NB4 (cell line): ENCODE measurements around the gene WRAP53.
A peak's percentile ranks its signal among the peaks of the same experiment; 100 is the strongest.

Source experiments
- DNase-seq: peaks from one replicate; pipeline ENCODE4 v3.0.0; 2010; ENCODE audit warnings: low read depth
- H3K4me3 ChIP-seq: one replicate; pipeline ENCODE4 v1.5.1; 2011; ENCODE audit warnings: mild to moderate bottlenecking, low read depth, low read length, moderate library complexity
- CTCF ChIP-seq: IDR thresholded peaks from one replicate; pipeline ENCODE4 v1.5.1; 2012; ENCODE audit warnings: low read depth, low read length
- MYC ChIP-seq: IDR thresholded peaks from 2 replicates; pipeline ENCODE4 v1.6.1; 2011; ENCODE audit warnings: low read depth, low read length
- POLR2A ChIP-seq: IDR thresholded peaks from 2 replicates; pipeline ENCODE4 v1.6.1; 2011; ENCODE audit warnings: mild to moderate bottlenecking; ENCODE audit not compliant: insufficient read length; ENCODE audit errors: extremely low read depth
- TF ChIP-seq, protein P1 (sequence below): IDR thresholded peaks from 2 replicates; pipeline ENCODE4 v1.6.1; 2011; ENCODE audit warnings: low read depth, low read length

WRAP53 gene

GRCh38 chr17:7655541-7655840, 32.8 kb upstream of the WRAP53 start:
- H3K4me3 ChIP-seq = no peak overlapping the region
- TF ChIP-seq, protein P1, sequence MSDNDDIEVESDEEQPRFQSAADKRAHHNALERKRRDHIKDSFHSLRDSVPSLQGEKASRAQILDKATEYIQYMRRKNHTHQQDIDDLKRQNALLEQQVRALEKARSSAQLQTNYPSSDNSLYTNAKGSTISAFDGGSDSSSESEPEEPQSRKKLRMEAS = no peak
- TF ChIP-seq MYC (no peak), POLR2A (no peak), CTCF (no peak)
- DNase-seq = no peak

DNA sequence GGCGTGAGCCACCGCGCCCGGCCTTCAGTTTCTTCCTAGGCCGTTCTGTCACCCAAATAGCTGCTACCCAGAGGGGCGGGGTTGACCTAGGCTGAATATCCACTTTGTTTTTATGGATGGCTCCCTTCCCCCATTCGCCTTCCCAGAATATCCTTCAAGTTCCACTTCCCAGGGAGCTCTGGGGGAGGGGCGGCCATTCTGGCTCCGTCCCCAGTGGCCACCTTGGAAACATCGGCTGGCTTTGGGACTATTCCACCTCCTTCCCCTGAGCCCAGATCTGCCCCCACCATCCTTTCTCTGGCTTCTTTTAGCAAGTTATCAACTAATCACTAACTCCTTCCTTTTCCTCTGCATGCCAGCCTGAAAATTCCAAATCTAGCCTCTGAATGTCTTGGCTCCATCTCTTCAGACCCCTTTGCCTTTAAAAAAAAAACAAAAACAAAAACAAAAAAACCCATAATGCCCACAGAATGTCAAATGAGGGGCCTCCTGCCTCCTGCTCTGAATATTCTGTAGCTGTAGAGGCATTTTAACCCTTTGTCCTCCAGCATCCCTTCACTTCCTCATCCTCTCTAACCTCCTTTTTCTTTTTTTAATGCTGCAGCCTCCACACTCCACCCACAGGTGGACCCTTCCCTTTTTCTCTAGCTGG, 31.2 kb upstream of the WRAP53 start:
- H3K4me3 ChIP-seq = no peak overlapping the region
- DNase-seq = no peak
- TF ChIP-seq, protein P1 = no peak
- TF ChIP-seq MYC (no peak), POLR2A (no peak), CTCF (no peak)

DNA sequence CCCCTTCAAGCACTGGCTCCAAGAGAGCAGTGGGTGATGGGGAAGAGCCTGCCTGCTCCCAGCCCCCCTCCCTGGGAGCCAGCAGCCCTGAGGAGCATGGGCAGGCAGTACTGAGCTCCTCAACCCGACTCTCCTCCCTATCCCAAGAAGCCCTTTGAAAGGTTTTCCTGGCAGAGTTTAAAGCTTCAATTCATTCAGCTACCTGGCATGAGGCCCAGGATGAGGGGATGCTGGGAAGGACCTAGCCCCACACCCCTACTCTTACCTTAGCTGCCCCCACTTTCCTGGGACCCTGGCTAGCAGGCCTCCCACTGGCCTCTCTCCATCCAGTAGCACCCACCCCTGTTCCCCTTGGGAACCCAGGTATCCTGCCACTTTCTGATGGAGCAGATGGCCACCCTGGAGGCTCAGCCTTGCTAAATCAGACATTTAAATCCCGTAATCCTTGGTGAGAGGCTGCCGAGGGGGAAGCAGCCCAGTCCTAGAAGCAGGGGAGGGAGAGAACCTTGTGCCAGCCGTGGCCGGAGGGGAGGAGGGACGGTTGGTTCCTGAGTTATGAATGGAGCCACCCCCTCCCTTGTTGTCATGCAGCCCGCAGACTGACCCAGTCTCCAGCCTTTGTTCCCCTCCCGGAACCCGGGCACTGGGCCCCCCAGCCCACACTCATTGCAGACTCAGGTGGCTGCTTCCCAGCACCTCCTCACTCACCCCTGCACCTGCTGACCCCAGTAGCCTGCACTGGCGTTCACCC, 20.4 kb upstream of the WRAP53 start:
- DNase-seq = no peak
- TF ChIP-seq CTCF = no peak
- no peak for TF ChIP-seq POLR2A
- TF ChIP-seq, protein P1 = no peak
- TF ChIP-seq MYC = no peak
- no peak overlapping the region for H3K4me3 ChIP-seq

- TF ChIP-seq MYC (no peak), POLR2A (no peak), CTCF (no peak)
- TF ChIP-seq, protein P1 = no peak
- no peak overlapping the region for H3K4me3 ChIP-seq
Observed at GRCh38 chr17:7668482-7668881, 19.8 kb upstream of the WRAP53 start.

DNA sequence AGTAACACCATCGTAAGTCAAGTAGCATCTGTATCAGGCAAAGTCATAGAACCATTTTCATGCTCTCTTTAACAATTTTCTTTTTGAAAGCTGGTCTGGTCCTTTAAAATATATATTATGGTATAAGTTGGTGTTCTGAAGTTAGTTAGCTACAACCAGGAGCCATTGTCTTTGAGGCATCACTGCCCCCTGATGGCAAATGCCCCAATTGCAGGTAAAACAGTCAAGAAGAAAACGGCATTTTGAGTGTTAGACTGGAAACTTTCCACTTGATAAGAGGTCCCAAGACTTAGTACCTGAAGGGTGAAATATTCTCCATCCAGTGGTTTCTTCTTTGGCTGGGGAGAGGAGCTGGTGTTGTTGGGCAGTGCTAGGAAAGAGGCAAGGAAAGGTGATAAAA, 15.0 kb upstream of the WRAP53 start:
- no peak overlapping the region for H3K4me3 ChIP-seq
- TF ChIP-seq MYC = no peak
- TF ChIP-seq, protein P1 = no peak
- no peak for TF ChIP-seq POLR2A
- TF ChIP-seq CTCF = peak; percentile 50
- DNase-seq = peak; percentile 52

More at GRCh38 chr17:7668482-7668881, 19.8 kb upstream of the WRAP53 start:
- DNase-seq = no peak
